ENCODE measurements around the gene MAB21L4. TPM values are rescaled to one million over a fixed set of nuclear protein-coding genes. Genes with fewer than 3 reads are reported as not detected.

MAB21L4 gene
- total and polyA plus RNA-seq, 2 experiments from 2014 or later = not detected

- Histone ChIP-seq H3K9me2 (ENCODE audit: insufficient read depth) (no peaks in the 10 kb centered on the region), H3F3A (ENCODE audit: insufficient read depth) (no peaks in the 10 kb centered on the region), H3K4me1 (ENCODE audit: insufficient read depth) (peaks cover 27% of the 10 kb centered on the region), H3K27me3 (replicated peaks; ENCODE audit: insufficient read depth) (no peaks in the 10 kb centered on the region), H3K27ac (no peak overlapping the region), H3K9ac (no peak overlapping the region), H3K36me3 (ENCODE audit: low read depth) (no peaks in the 10 kb centered on the region), H3K9me3 (ENCODE audit: low read depth) (no peaks in the 10 kb centered on the region), H4K20me1 (ENCODE audit: insufficient read depth) (no peaks in the 10 kb centered on the region), H2AFZ (no peak overlapping the region), H3K4me3 (no peak overlapping the region), H3K4me2 (ENCODE audit: unreplicated experiment) (no peak overlapping the region), H3K79me2 (ENCODE audit: insufficient read depth) (no peaks in the 10 kb centered on the region)
- TF ChIP-seq EZH2 (IDR thresholded peaks at IDR 0.05; ENCODE audit: insufficient read depth, poor library complexity, severe bottlenecking) = no peak
- no peak for TF ChIP-seq EZH2phosphoT487 (IDR thresholded peaks at IDR 0.05; ENCODE audit: insufficient read depth, low read depth)
- in situ Hi-C loops (cut with MboI) = no loop called here
- no peak for DNase-seq
- WGBS, 2 experiments (ENCODE audit: low coverage in 1 of 2, low lambda C conversion rate in 2 of 2, missing lambda C conversion rate in 2 of 2) = 85 to 88% methylated on average over 17 to 19 of the region's 19 CpGs
These were observed 23.3 kb upstream of the MAB21L4 start for GRCh38 chr2:240919161-240919781.

DNA sequence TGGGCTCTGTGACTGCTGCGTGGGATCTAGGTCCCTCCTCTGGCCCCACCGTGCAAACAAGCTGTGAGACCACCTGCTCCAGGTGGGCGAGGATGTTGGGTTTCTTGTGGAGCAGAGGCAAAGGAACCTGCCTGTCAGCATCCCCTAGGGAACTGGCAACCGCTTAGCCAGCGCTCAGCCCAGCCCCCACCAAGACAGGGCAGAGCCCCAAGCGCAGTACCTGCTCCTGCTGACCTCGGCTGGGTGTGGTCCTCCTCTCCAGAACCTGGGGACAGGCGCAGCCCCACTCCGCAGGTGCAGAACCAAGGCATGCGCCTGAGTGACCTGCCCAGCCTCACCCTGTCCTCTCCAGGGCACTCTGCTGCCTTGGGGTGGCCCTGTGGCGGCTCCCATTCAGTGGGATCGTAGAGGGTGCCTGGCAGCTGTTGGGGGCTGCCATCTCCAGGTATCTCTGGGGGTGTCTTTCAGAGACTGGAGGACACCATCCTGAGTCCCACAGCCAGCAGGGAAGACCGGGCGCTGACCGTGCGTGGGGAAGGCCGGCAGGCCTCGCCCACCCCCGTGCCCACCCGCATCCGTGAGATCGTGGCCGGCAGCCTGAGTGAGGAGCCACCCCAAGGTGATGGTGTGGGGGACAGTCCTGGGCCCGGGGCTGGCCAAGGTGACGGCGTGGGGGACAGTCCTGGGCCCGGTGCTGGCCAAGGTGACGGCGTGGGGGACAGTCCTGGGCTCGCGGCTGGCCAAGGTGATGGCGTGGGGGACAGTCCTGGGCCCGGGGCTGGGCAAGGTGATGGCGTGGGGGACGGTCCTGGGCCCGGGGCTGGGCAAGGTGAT lies 22.5 kb upstream of the MAB21L4 start:
- DNase-seq = no peak
- H3K4me1 ChIP-seq (ENCODE audit: insufficient read depth) = peaks cover 35% of the 10 kb centered on the region
- no peaks in the 10 kb centered on the region for H3K36me3 ChIP-seq (ENCODE audit: low read depth)
- no peaks in the 10 kb centered on the region for H3K9me2 ChIP-seq (ENCODE audit: insufficient read depth)
- TF ChIP-seq EZH2 (IDR thresholded peaks at IDR 0.05; ENCODE audit: insufficient read depth, poor library complexity, severe bottlenecking) = no peak
- TF ChIP-seq EZH2phosphoT487 (IDR thresholded peaks at IDR 0.05; ENCODE audit: insufficient read depth, low read depth) = no peak
- WGBS, 2 experiments (ENCODE audit: low coverage in 1 of 2, low lambda C conversion rate in 2 of 2, missing lambda C conversion rate in 2 of 2) = 94 to 96% methylated on average over 27 to 36 of the region's 36 CpGs
- H3K27ac ChIP-seq = no peak overlapping the region
- H4K20me1 ChIP-seq (ENCODE audit: insufficient read depth) = no peaks in the 10 kb centered on the region
- H3K79me2 ChIP-seq (ENCODE audit: insufficient read depth) = no peaks in the 10 kb centered on the region
- H3K4me2 ChIP-seq (ENCODE audit: unreplicated experiment) = no peak overlapping the region
- H3K27me3 ChIP-seq (replicated peaks; ENCODE audit: insufficient read depth) = no peaks in the 10 kb centered on the region
- H3K9me3 ChIP-seq (ENCODE audit: low read depth) = no peaks in the 10 kb centered on the region
- no peak overlapping the region for H3K4me3 ChIP-seq
- H2AFZ ChIP-seq = no peak overlapping the region
- 0 out of 2 replicates have a peak, but pooled peaks cover 8% of the 10 kb centered on the region for H3F3A ChIP-seq (ENCODE audit: insufficient read depth)
- no peak overlapping the region for H3K9ac ChIP-seq
- in situ Hi-C loops (cut with MboI) = no loop called here

GRCh38 chr2:240917684-240918257 lies 21.8 kb upstream of the MAB21L4 start:
- Histone ChIP-seq H4K20me1 (ENCODE audit: insufficient read depth) (no peaks in the 10 kb centered on the region), H3K27me3 (replicated peaks; ENCODE audit: insufficient read depth) (no peaks in the 10 kb centered on the region), H3K4me2 (ENCODE audit: unreplicated experiment) (no peak overlapping the region), H3K79me2 (ENCODE audit: insufficient read depth) (no peaks in the 10 kb centered on the region), H3K27ac (no peak overlapping the region), H3K36me3 (ENCODE audit: low read depth) (no peaks in the 10 kb centered on the region), H3F3A (ENCODE audit: insufficient read depth) (0 out of 2 replicates have a peak, but pooled peaks cover 9% of the 10 kb centered on the region), H3K4me1 (ENCODE audit: insufficient read depth) (peaks cover 42% of the 10 kb centered on the region), H3K9me3 (ENCODE audit: low read depth) (no peaks in the 10 kb centered on the region), H3K9me2 (ENCODE audit: insufficient read depth) (no peaks in the 10 kb centered on the region), H3K9ac (no peak overlapping the region), H2AFZ (no peak overlapping the region), H3K4me3 (no peak overlapping the region)
- in situ Hi-C loops (cut with MboI) = no loop called here
- peak; percentile 24 for DNase-seq
- TF ChIP-seq EZH2phosphoT487 (IDR thresholded peaks at IDR 0.05; ENCODE audit: insufficient read depth, low read depth) (no peak), EZH2 (IDR thresholded peaks at IDR 0.05; ENCODE audit: insufficient read depth, poor library complexity, severe bottlenecking) (no peak)
- 86 to 91% methylated on average over 10 of the region's 10 CpGs for WGBS, 2 experiments (ENCODE audit: low coverage in 1 of 2, low lambda C conversion rate in 2 of 2, missing lambda C conversion rate in 2 of 2)

- peak overlapping the region; percentile 29 for H3K4me2 ChIP-seq (ENCODE audit: unreplicated experiment)
These were observed 21.2 kb upstream of the MAB21L4 start for GRCh38 chr2:240917009-240917683.

More at GRCh38 chr2:240917009-240917683, 21.2 kb upstream of the MAB21L4 start:
- Histone ChIP-seq H3F3A (ENCODE audit: insufficient read depth) (peaks cover 15% of the 10 kb centered on the region), H4K20me1 (ENCODE audit: insufficient read depth) (no peaks in the 10 kb centered on the region), H3K9me3 (ENCODE audit: low read depth) (no peaks in the 10 kb centered on the region), H3K36me3 (ENCODE audit: low read depth) (no peaks in the 10 kb centered on the region), H2AFZ (no peak overlapping the region), H3K9me2 (ENCODE audit: insufficient read depth) (no peaks in the 10 kb centered on the region), H3K9ac (peak overlapping the region; percentile 48; the same call in 1 of the 2 replicates), H3K4me1 (ENCODE audit: insufficient read depth) (peaks cover 45% of the 10 kb centered on the region), H3K27ac (peak overlapping the region; percentile 52), H3K79me2 (ENCODE audit: insufficient read depth) (no peaks in the 10 kb centered on the region), H3K4me3 (no peak overlapping the region), H3K27me3 (replicated peaks; ENCODE audit: insufficient read depth) (no peaks in the 10 kb centered on the region)
- no peak for TF ChIP-seq EZH2 (IDR thresholded peaks at IDR 0.05; ENCODE audit: insufficient read depth, poor library complexity, severe bottlenecking)
- in situ Hi-C loops (cut with MboI) = no loop called here
- WGBS, 2 experiments (ENCODE audit: low coverage in 1 of 2, low lambda C conversion rate in 2 of 2, missing lambda C conversion rate in 2 of 2) = 61 to 67% methylated on average over 20 of the region's 20 CpGs
- DNase-seq = no peak
